GM23338 (cell line): ENCODE results near the gene ITGB3BP. TPM values are rescaled to one million over a fixed set of nuclear protein-coding genes. Genes with fewer than 3 reads are reported as not detected.
A peak's percentile ranks its signal among the peaks of the same experiment; 100 is the strongest.

Experiments
- ATAC-seq: fragments of 200-7000 bp; cut with Tn5 transposase; 3 replicates; pipeline ENCODE4 v1.9.1; 2020
- DNase-seq: peaks from one replicate; pipeline ENCODE4 v3.0.0-alpha.2; 2015; ENCODE audit warnings: low spot score
- H2AFZ ChIP-seq: fragments of 200-600 bp; sonication (generic); 2 replicates; pipeline ENCODE4 v1.8.0; 2016; ENCODE audit warnings: antibody characterized with exemption, mild to moderate bottlenecking, moderate library complexity
- H3F3A ChIP-seq: fragments of 200-600 bp; sonication (generic); replicated peaks from 2 replicates; pipeline ENCODE4 v1.8.0; 2017; ENCODE audit warnings: antibody characterized with exemption, mixed run types, low read depth
- H3K27ac ChIP-seq: fragments of 200-600 bp; sonication (generic); 2 replicates; pipeline ENCODE4 v1.6.1; 2016; ENCODE audit warnings: low read depth
- H3K27me3 ChIP-seq: fragments of 200-600 bp; sonication (generic); 2 replicates; pipeline ENCODE4 v1.8.0; 2016; ENCODE audit warnings: mild to moderate bottlenecking, mixed run types, moderate library complexity; ENCODE audit not compliant: insufficient read depth
- H3K36me3 ChIP-seq: fragments of 200-600 bp; sonication (generic); 2 replicates; pipeline ENCODE4 v1.8.0; 2016; ENCODE audit warnings: mild to moderate bottlenecking; ENCODE audit not compliant: insufficient read depth
- H3K4me1 ChIP-seq: fragments of 200-600 bp; sonication (generic); 2 replicates; pipeline ENCODE4 v1.8.0; 2016; ENCODE audit warnings: mild to moderate bottlenecking, moderate library complexity; ENCODE audit not compliant: insufficient read depth
- H3K4me2 ChIP-seq: fragments of 200-600 bp; sonication (generic); 2 replicates; pipeline ENCODE4 v1.7.1; 2017; ENCODE audit warnings: mixed run types
- H3K4me3 ChIP-seq: fragments of 200-600 bp; sonication (generic); 2 replicates; pipeline ENCODE4 v1.6.1; 2016; ENCODE audit warnings: mixed run types
- H3K79me2 ChIP-seq: fragments of 200-600 bp; sonication (generic); replicated peaks from 2 replicates; pipeline ENCODE4 v1.8.0; 2017; ENCODE audit warnings: mild to moderate bottlenecking; ENCODE audit not compliant: insufficient read depth
- H3K9me2 ChIP-seq: fragments of 200-600 bp; sonication (generic); 2 replicates; pipeline ENCODE4 v1.8.0; 2017; ENCODE audit not compliant: insufficient read depth
- H4K20me1 ChIP-seq: fragments of 200-600 bp; sonication (generic); replicated peaks from 2 replicates; pipeline ENCODE4 v1.8.0; 2017; ENCODE audit warnings: mild to moderate bottlenecking; ENCODE audit not compliant: insufficient read depth
- H3K27ac Mint-ChIP-seq: 2 replicates; pipeline ENCODE4 v1.8.0; 2020; ENCODE audit warnings: inconsistent platforms, mild to moderate bottlenecking, moderate library complexity, mixed read lengths
- H3K27me3 Mint-ChIP-seq: 3 replicates; pipeline ENCODE4 v1.8.0; 2022; ENCODE audit warnings: low read depth, mild to moderate bottlenecking, moderate library complexity, mixed read lengths, inconsistent platforms; ENCODE audit not compliant: insufficient read depth, poor library complexity
- H3K36me3 Mint-ChIP-seq: 3 replicates; pipeline ENCODE4 v1.8.0; 2021; ENCODE audit warnings: low read depth, mild to moderate bottlenecking, inconsistent platforms, moderate library complexity, mixed read lengths
- H3K4me1 Mint-ChIP-seq: 3 replicates; pipeline ENCODE4 v1.8.0; 2020; ENCODE audit warnings: mild to moderate bottlenecking, inconsistent platforms, mixed read lengths
- H3K4me3 Mint-ChIP-seq: 3 replicates; pipeline ENCODE4 v1.8.0; 2021; ENCODE audit warnings: moderate library complexity, mild to moderate bottlenecking, inconsistent platforms, mixed read lengths
- H3K9me3 Mint-ChIP-seq: 3 replicates; pipeline ENCODE4 v1.8.0; 2020; ENCODE audit warnings: moderate library complexity, mild to moderate bottlenecking, inconsistent platforms, mixed read lengths
- CTCF ChIP-seq, 2 experiments: fragments of 200-600 bp in 1 of 2; sonication (generic) in 1 of 2; conservative IDR thresholded peaks; 2 replicates each; pipeline versions ENCODE4 v1.5.1 to v1.6.1; 2016 to 2017; ENCODE audit warnings: antibody characterized with exemption in 2 of 2, low read depth in 2 of 2, mild to moderate bottlenecking in 2 of 2, moderate library complexity in 1 of 2
- ETS1 ChIP-seq: IDR thresholded peaks from 2 replicates; pipeline ENCODE4 v1.6.1; 2016; ENCODE audit warnings: antibody characterized with exemption
- EZH2 ChIP-seq: fragments of 200-600 bp; sonication (generic); IDR thresholded peaks from one replicate; pipeline ENCODE4 v1.8.0; 2017; ENCODE audit warnings: antibody characterized with exemption, mild to moderate bottlenecking, low read depth; ENCODE audit not compliant: unreplicated experiment
- JUNB ChIP-seq: IDR thresholded peaks from one replicate; pipeline ENCODE4 v1.6.1; 2016; ENCODE audit warnings: antibody characterized with exemption; ENCODE audit not compliant: unreplicated experiment
- NANOG ChIP-seq: IDR thresholded peaks from 2 replicates; pipeline ENCODE4 v1.6.1; 2016; ENCODE audit warnings: antibody characterized with exemption, borderline replicate concordance
- POLR2AphosphoS5 ChIP-seq: IDR thresholded peaks from 2 replicates; pipeline ENCODE4 v1.6.1; 2016; ENCODE audit warnings: antibody characterized with exemption, low read depth
- REST ChIP-seq: IDR thresholded peaks from one replicate; pipeline ENCODE4 v1.6.1; 2018; ENCODE audit warnings: antibody characterized with exemption; ENCODE audit not compliant: unreplicated experiment
- STAT1 ChIP-seq: IDR thresholded peaks from one replicate; pipeline ENCODE4 v1.6.1; 2016; ENCODE audit warnings: antibody characterized with exemption; ENCODE audit not compliant: unreplicated experiment
- ZNF114 ChIP-seq: fragments of 250-450 bp; sonication (Bioruptor Pico); IDR thresholded peaks from 2 replicates; pipeline ENCODE4 v1.5.0; 2020; ENCODE audit warnings: mild to moderate bottlenecking, moderate library complexity
- polyA plus RNA-seq: library from polyadenylated mRNA; unstranded; fragments of >200 nt; fragmentation: Nextera tagmentation; extraction: Ambion mirVana; gene quantifications from 2 replicates; pipeline ENCODE4 v1.2.1, GENCODE V29; 2016
- total RNA-seq: library from RNA; depleted of rRNA; stranded (reverse); fragments of >200 nt; shearing (Covaris generic); gene quantifications from 2 replicates; pipeline ENCODE4 v1.2.3, GENCODE V29; 2014

Gene ITGB3BP
- total and polyA plus RNA-seq, 2 experiments from 2014 or later = 49.4 to 101 TPM

- TF ChIP-seq ETS1 = no peak
- peak; percentile 41 to 65; a peak in 3 of 4 replicates for TF ChIP-seq CTCF (conservative IDR thresholded peaks at IDR 0.05; ENCODE audit: low read depth in 2 of 2)
- H3K4me2 ChIP-seq = no peak overlapping the region
- H3K4me1 Mint-ChIP-seq = no peaks in the 10 kb centered on the region
- H4K20me1 ChIP-seq = no peaks in the 10 kb centered on the region
- no peak overlapping the region for H3K4me3 Mint-ChIP-seq
- no peaks in the 10 kb centered on the region for H3K9me2 ChIP-seq
- H3K79me2 ChIP-seq = no peaks in the 10 kb centered on the region
- DNase-seq = peak; percentile 14
- H3K4me1 ChIP-seq = no peaks in the 10 kb centered on the region
- H3K27me3 Mint-ChIP-seq = peaks cover 2% of the 10 kb centered on the region
- peaks cover 39% of the 10 kb centered on the region for H3K36me3 Mint-ChIP-seq
- no peak overlapping the region for H2AFZ ChIP-seq
- H3K36me3 ChIP-seq = peaks cover 25% of the 10 kb centered on the region; the same call in 1 of the 2 replicates
- peaks cover 36% of the 10 kb centered on the region for H3K9me3 Mint-ChIP-seq
- ATAC-seq = peak; percentile 58
- H3K27ac Mint-ChIP-seq = no peak overlapping the region
- H3K27me3 ChIP-seq = no peaks in the 10 kb centered on the region
- H3K27ac ChIP-seq = no peak overlapping the region
- no peak overlapping the region for H3K4me3 ChIP-seq
- no peaks in the 10 kb centered on the region for H3F3A ChIP-seq
These were observed 56.3 kb downstream of the ITGB3BP start for GRCh38 chr1:63466759-63467158.

- Mint-ChIP-seq H3K27ac (no peak overlapping the region), H3K9me3 (peaks cover 36% of the 10 kb centered on the region), H3K4me3 (no peak overlapping the region), H3K27me3 (peaks cover 2% of the 10 kb centered on the region), H3K4me1 (no peaks in the 10 kb centered on the region), H3K36me3 (peaks cover 40% of the 10 kb centered on the region)
- Histone ChIP-seq H3K36me3 (peaks cover 26% of the 10 kb centered on the region; the same call in 1 of the 2 replicates), H4K20me1 (no peaks in the 10 kb centered on the region), H3K4me2 (no peak overlapping the region), H3K27me3 (no peaks in the 10 kb centered on the region), H3F3A (no peaks in the 10 kb centered on the region), H3K79me2 (no peaks in the 10 kb centered on the region), H3K9me2 (no peaks in the 10 kb centered on the region), H3K27ac (no peak overlapping the region), H2AFZ (no peak overlapping the region), H3K4me1 (no peaks in the 10 kb centered on the region), H3K4me3 (no peak overlapping the region)
- DNase-seq = no peak
- ATAC-seq = no peak
- TF ChIP-seq NANOG (no peak), POLR2AphosphoS5 (no peak), REST (no peak), JUNB (no peak), CTCF (conservative IDR thresholded peaks at IDR 0.05; ENCODE audit: low read depth in 2 of 2) (no peak), STAT1 (no peak), EZH2 (no peak), ZNF114 (CRISPR knock-in tag) (no peak)
These were observed 56.8 kb downstream of the ITGB3BP start for GRCh38 chr1:63466181-63466580.
